NOMO-1 (cell line): Measurements from ENCODE around the gene OR2L13.
"Not testable (repeated sequence)": the region's sequence is repeated elsewhere in the genome, so short reads cannot be mapped to it uniquely, and the experiment has no call there.

ENCODE experiments used
- DNase-seq, 2 experiments: peaks; one replicate each; lab custom pipeline; 2025; ENCODE audit not compliant: unreplicated experiment in 2 of 2; lab: John Stamatoyannopoulos, UW

The OR2L13 gene

GRCh38 chr1:248094884-248095283 is at the start of gene OR2L13:
OR2L13 (plus strand) TSS chr1:248095184; CDS start chr1:248099376, 4,192 bp downstream.
- DNase-seq: no peak

GRCh38 chr1:248045209-248045608 is 49.8 kb upstream of the OR2L13 start:
- DNase-seq: no peak

GRCh38 chr1:248046536-248046935 is 48.4 kb upstream of the OR2L13 start, which contains the start of gene OR2L3:
OR2L3 (plus strand) TSS chr1:248046836; CDS start chr1:248060682, 13,846 bp downstream.
- no peak for DNase-seq

- no peak for DNase-seq
Observed at GRCh38 chr1:248047008-248047407, 48.0 kb upstream of the OR2L13 start.

GRCh38 chr1:248054671-248055070 is 40.3 kb upstream of the OR2L13 start:
- DNase-seq: no peak

GRCh38 chr1:248055261-248055660 is 39.7 kb upstream of the OR2L13 start:
- no peak for DNase-seq

- no peak for DNase-seq
Observed at GRCh38 chr1:248065071-248065470, 29.9 kb upstream of the OR2L13 start.

GRCh38 chr1:248065604-248066003 is 29.4 kb upstream of the OR2L13 start:
- DNase-seq: no peak

- not testable (repeated sequence) for DNase-seq
Observed at GRCh38 chr1:248083864-248084263, 11.1 kb upstream of the OR2L13 start.

- no peak for DNase-seq
Observed at GRCh38 chr1:248098529-248098928, 3.5 kb downstream of the OR2L13 start.

- DNase-seq: no peak
Observed at GRCh38 chr1:248102847-248103246, 7.9 kb downstream of the OR2L13 start.

GRCh38 chr1:248111157-248111556 is 16.2 kb downstream of the OR2L13 start:
- no peak for DNase-seq

- DNase-seq: no peak
Observed at GRCh38 chr1:248114890-248115289, 19.9 kb downstream of the OR2L13 start.

GRCh38 chr1:248127653-248128052 is 32.7 kb downstream of the OR2L13 start:
- no peak for DNase-seq

- DNase-seq: no peak
Observed at GRCh38 chr1:248136811-248137210, 41.8 kb downstream of the OR2L13 start.

- DNase-seq: no peak
Observed at GRCh38 chr1:248140846-248141245, 45.9 kb downstream of the OR2L13 start.

GRCh38 chr1:248143311-248143710 is 48.3 kb downstream of the OR2L13 start:
- DNase-seq: no peak

GRCh38 chr1:248144513-248145198 is 49.7 kb downstream of the OR2L13 start, which contains the start of gene OR2M5:
OR2M5 (plus strand) TSS chr1:248145148; CDS start chr1:248145148, 0 bp downstream.
- DNase-seq: no peak
